Measurements from ENCODE around the gene NFAT5. TPM values are rescaled to one million over a fixed set of nuclear protein-coding genes. Genes with fewer than 3 reads are reported as not detected.
"Not testable (repeated sequence)": the region's sequence is repeated elsewhere in the genome, so short reads cannot be mapped to it uniquely, and the experiment has no call there.

Gene NFAT5
- total RNA-seq, 2 donors from 2014 or later = 87.1 to 94.6 TPM

DNA sequence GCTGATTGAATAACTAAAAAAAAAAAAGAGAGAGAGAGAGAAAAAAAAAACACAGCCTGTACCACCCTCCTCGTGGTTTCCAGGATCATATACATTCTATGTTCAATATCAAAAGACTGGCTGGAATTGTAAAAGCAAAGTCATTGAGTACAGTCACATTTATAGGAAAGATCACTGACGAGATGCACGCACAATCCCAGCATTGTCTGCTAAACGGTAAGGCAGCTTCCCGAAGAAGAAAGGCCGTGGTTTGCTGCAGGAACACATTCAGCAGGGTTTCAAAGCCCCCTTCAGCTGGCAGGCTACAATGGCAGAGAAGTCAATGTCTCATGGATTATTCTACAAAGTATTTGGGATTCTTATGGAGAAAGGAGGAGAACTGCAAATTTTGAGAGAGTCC, 151.3 kb downstream of the NFAT5 start:
- Mint-ChIP-seq H3K36me3 (ENCODE audit: insufficient read depth in 2 of 2) (no peaks in the 10 kb centered on the region), H3K27ac (no peak overlapping the region), H3K4me1 (ENCODE audit: low read depth) (peaks cover under 1% of the 10 kb centered on the region), H3K4me3 (no peak overlapping the region), H3K27me3 (ENCODE audit: low read depth) (no peaks in the 10 kb centered on the region), H3K9me3 (no peaks in the 10 kb centered on the region)
- ATAC-seq (replicated peaks in 1 of 2) (no peak), DNase-seq (no peak)

DNA sequence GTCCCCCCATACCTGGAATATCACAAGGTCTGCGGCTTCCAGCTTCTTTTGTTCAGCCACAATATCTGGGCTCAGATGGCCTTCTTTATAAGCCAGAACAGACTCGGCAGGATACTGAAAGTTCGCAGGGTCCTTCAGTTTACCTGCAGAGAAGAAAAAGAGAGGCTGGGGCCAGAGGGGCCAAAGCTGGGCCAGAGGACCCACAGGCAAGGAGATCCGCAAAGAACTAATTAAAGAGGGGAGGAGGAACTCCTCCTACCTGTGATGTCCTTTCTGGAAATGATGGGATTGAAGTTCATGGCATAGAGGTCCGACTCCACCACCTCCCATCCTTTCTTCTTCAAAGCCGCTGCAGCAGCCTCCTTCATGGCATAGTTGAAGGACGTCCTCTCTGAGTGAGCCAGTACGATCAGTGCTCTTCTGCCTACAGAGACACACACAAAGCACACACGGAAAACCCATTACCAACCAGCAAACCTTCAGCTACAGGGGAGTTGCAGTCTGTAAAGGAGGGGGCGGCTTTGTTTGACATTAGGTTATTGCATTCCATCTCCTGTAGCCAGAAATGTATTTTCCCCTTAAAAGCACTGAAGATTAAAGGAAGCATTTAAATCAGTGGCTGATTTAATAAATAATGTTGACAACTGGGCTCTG, 152.5 kb downstream of the NFAT5 start:
- H3K36me3 Mint-ChIP-seq (ENCODE audit: insufficient read depth in 2 of 2) = no peaks in the 10 kb centered on the region
- H3K9me3 Mint-ChIP-seq = no peaks in the 10 kb centered on the region
- H3K27me3 Mint-ChIP-seq (ENCODE audit: low read depth) = no peaks in the 10 kb centered on the region
- ATAC-seq (replicated peaks in 1 of 2) = peak in 1 of 2 donors; percentile 10
- H3K27ac Mint-ChIP-seq = peak overlapping the region; percentile 30
- peaks cover 5% of the 10 kb centered on the region for H3K4me1 Mint-ChIP-seq (ENCODE audit: low read depth)
- no peak for DNase-seq
- no peak overlapping the region for H3K4me3 Mint-ChIP-seq

DNA sequence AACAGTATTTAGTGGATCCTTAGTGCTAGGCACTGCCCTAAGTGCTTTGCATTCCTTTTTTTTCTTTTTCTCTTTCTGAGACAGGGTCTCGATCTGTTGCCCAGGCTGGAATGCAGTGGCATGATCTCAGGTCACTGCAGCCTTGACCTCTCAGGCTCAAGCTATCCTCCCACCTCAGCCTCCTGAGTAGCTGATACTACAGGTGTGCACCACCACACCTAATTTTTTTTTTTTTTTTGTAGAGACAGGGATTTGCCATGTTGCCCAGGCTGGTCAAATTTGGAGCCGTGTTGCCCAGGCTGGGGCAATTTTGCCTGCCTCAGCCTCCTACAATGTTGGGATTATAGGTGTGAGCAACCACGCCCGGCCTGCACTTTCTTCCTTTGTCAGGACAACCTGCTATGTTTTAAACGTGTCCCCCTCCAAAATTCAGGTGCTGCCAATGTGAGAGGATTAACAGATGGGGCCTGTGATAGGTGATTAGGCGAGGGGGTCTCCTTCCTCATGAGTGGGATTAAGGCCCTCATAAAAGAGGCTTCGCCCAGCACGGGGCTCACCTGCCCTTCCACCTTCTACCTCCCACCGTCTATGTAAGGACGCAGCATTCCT, 155.2 kb downstream of the NFAT5 start:
- DNase-seq = no peak
- Mint-ChIP-seq H3K36me3 (ENCODE audit: insufficient read depth in 2 of 2) (no peaks in the 10 kb centered on the region), H3K27ac (no peak overlapping the region), H3K4me3 (no peak overlapping the region), H3K4me1 (ENCODE audit: low read depth) (peaks cover 23% of the 10 kb centered on the region), H3K9me3 (no peaks in the 10 kb centered on the region), H3K27me3 (ENCODE audit: low read depth) (no peaks in the 10 kb centered on the region)
- ATAC-seq (replicated peaks in 1 of 2) = no peak

DNA sequence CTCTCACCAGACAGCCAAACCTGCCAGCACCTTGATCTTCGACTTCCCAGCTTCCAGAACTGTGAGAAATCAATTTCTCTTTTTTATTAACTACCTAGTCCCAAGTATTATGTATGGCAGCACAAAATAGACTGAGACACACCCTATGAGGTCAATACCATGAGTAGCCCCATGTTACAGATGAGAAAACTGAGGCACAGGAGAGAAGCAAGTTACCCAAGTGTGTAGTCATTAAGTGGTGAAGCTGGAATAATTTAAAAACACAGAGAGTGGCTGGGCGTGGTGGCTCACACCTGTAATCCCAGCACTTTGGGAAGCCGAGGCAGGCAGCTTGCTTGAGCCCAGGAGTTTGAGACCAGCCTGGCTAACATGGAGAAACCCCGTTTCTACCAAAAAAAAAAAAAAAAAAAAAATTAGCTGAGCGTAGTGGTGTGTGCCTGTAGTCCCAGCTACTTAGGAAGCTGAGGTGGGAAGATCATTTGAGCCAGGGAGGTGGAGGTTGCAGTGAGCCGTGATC, 155.7 kb downstream of the NFAT5 start:
- no peak for ATAC-seq (replicated peaks in 1 of 2)

DNA sequence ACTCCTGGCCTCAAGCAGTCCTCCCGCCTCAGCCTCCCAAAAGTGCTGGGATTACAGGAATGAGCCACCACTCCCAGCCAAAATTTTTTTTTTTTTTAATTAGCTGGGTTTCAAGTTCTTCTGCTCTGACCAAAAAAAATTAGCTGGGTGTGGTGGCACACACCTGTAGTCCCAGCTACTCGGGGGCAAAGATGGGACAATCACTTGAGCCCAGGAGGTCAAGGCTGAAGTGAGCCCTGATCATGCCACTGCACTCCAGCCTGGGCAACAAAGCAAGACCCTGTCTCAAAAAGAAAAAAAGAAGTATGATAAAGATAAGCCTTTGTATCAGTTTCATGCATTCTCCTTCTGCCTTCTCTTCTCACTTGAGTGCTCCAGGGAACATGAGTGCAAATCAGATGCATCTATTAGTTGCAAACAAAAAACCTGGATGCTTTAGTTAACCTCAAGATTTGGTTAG, 158.7 kb downstream of the NFAT5 start:
- no peak for ATAC-seq (replicated peaks in 1 of 2)
- H3K27ac Mint-ChIP-seq = no peak overlapping the region
- DNase-seq = no peak
- peaks cover 50% of the 10 kb centered on the region for H3K4me1 Mint-ChIP-seq (ENCODE audit: low read depth)
- H3K27me3 Mint-ChIP-seq (ENCODE audit: low read depth) = no peaks in the 10 kb centered on the region
- no peaks in the 10 kb centered on the region for H3K9me3 Mint-ChIP-seq
- no peaks in the 10 kb centered on the region for H3K36me3 Mint-ChIP-seq (ENCODE audit: insufficient read depth in 2 of 2)
- H3K4me3 Mint-ChIP-seq = no peak overlapping the region

More for the DNA sequence above, 155.7 kb downstream of the NFAT5 start:
- Mint-ChIP-seq H3K4me1 (ENCODE audit: low read depth) (peaks cover 29% of the 10 kb centered on the region), H3K27me3 (ENCODE audit: low read depth) (no peaks in the 10 kb centered on the region), H3K36me3 (ENCODE audit: insufficient read depth in 2 of 2) (no peaks in the 10 kb centered on the region), H3K4me3 (no peak overlapping the region), H3K27ac (no peak overlapping the region), H3K9me3 (no peaks in the 10 kb centered on the region)
- no peak for DNase-seq

DNA sequence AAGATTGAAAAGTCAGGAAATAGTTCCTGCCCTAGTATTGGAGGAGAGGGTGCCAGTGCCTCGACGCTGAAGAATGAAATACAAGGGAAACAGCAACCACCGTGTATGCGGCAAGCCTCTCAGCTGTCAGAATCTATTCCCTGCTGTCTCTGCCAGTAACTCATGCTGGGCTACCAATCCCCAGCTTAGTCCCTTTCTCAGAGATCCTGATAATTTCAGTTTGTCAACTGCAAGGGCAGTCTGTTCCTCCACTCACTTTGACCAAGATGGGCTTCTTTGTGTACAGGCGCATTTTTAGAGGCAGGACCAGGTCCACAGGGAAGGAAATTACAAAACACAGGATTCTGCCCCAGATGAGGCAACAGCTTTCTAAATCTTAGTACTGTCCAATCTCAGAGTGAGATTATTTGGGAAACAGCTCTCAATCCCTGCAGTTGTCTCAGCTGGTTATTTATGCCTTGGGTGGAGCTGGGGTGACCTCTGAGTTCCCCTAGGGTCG, 159.3 kb downstream of the NFAT5 start:
- Mint-ChIP-seq H3K27me3 (ENCODE audit: low read depth) (no peaks in the 10 kb centered on the region), H3K36me3 (ENCODE audit: insufficient read depth in 2 of 2) (no peaks in the 10 kb centered on the region), H3K4me3 (peak overlapping the region; percentile 42 to 94), H3K27ac (no peak overlapping the region), H3K9me3 (no peaks in the 10 kb centered on the region), H3K4me1 (ENCODE audit: low read depth) (peaks cover 50% of the 10 kb centered on the region)
- DNase-seq (no peak), ATAC-seq (replicated peaks in 1 of 2) (no peak)

DNA sequence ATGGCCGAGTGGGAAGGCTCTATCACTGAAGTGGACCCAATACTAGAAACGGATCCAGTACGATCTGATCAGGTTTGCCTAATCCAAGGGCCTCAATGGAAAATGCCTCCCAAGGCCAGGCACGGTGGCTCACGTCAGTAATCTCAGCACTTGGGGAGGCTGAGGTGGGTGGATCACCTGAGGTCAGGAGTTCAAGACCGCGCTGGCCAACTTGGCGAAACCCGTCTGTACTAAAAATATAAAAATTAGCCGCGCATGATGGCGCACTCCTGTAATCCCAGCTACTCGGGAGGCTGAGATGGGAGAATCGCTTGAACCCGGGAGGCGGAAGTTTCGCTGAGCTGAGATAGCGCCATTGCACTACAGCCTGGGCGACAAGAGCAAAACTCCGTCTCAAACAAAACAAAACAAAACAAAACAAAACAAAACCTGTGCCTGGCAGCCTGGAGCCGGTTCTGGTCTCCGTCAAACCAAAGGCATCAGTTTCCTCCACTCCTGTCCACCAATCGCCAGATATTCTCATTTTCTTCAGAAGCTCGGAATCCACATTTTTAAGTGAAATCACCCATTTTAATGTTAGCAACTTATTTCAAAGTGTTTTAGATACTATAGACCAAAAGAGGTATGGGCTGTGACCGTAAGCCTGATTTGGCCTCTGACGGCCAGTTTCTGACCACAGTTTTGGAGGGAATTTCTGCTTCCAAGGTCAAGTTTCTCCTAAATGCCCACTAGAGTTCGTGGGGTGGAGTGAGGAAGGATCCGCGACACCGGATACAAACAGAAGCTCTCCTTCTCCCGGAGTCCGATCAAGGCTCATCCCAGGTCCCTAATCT, 159.9 kb downstream of the NFAT5 start:
- no peak for DNase-seq
- Mint-ChIP-seq H3K36me3 (ENCODE audit: insufficient read depth in 2 of 2) (no peaks in the 10 kb centered on the region), H3K27me3 (ENCODE audit: low read depth) (no peaks in the 10 kb centered on the region), H3K27ac (peak overlapping the region; percentile 94), H3K9me3 (no peaks in the 10 kb centered on the region), H3K4me1 (ENCODE audit: low read depth) (peaks cover 50% of the 10 kb centered on the region), H3K4me3 (peak overlapping the region; percentile 94 to 98)
- ATAC-seq (replicated peaks in 1 of 2) = no peak

DNA sequence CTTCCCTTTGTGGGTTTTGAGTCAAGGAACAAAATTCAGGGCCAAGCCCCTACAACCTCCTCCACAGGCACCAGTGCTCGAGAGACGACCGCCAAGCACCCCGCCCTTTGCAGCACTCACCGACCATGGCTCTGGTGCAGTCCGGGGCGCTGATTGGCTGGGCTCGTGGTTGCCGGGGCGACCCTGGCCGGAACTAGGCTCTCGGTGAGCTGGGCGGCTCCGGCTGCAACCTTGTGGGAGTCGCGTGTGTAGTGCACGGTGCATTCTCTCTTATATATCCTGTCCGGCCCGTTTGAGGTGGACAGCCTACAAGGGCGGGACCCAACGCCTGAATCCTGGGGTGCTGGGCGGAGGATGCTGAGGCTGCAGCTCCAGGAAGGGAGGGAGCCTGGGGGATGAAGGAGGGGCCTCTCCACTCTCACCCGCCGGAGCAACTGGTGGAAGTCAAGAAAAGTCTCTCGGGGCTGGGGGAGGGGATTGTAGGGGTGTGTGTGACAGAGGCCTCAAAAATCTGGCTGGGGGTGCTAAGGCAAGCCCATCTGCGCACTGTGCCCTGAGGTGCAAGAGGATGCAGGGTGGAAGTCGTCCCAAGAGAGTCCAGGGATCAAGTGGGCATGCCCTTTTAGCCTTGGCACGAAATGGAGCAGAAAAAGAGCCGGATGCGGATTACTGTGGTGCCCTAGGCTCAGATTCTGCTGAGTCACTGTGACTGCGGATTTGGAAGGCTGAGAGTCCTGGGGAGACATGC, 160.7 kb downstream of the NFAT5 start, which contains the start of gene NQO1:
Gene NQO1 (minus strand): TSS at position 248 of the 748 bp plus-strand sequence. CDS start 121 bp downstream, at position 127.
- ATAC-seq (replicated peaks in 1 of 2) = peak; percentile 100
- no peaks in the 10 kb centered on the region for H3K9me3 Mint-ChIP-seq
- H3K36me3 Mint-ChIP-seq (ENCODE audit: insufficient read depth in 2 of 2) = no peaks in the 10 kb centered on the region
- peak; percentile 94 to 96 for DNase-seq
- H3K4me1 Mint-ChIP-seq (ENCODE audit: low read depth) = peaks cover 50% of the 10 kb centered on the region
- peak within 1 kb of the TSS; percentile 94 for H3K27ac Mint-ChIP-seq
- H3K27me3 Mint-ChIP-seq (ENCODE audit: low read depth) = no peaks in the 10 kb centered on the region
- H3K4me3 Mint-ChIP-seq = peak within 1 kb of the TSS; percentile 94 to 98

DNA sequence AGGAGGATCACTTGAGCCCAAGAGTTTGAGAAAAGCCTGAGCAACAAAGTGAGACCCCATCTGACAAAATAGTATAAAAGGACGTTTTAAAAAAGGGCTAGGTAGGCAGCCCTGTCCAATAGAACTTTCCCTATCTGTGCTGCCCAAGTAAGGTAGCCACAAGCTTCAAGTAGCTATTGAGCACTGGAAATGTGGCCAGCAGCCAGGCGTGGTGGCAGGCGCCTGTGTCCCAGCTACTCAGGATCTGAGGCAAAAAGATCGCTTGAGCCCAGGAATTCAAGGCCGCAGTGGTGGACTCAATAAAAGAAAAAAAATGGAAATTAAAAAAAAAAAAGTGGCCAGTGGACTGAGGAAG, 162.1 kb downstream of the NFAT5 start:
- ATAC-seq (replicated peaks in 1 of 2) (no peak), DNase-seq (no peak)
- peak overlapping the region in 1 of 2 donors; percentile 94 for H3K4me3 Mint-ChIP-seq
- H3K27me3 Mint-ChIP-seq (ENCODE audit: low read depth) = no peaks in the 10 kb centered on the region
- no peaks in the 10 kb centered on the region for H3K36me3 Mint-ChIP-seq (ENCODE audit: insufficient read depth in 2 of 2)
- H3K4me1 Mint-ChIP-seq (ENCODE audit: low read depth) = peaks cover 49% of the 10 kb centered on the region
- no peak overlapping the region for H3K27ac Mint-ChIP-seq
- no peaks in the 10 kb centered on the region for H3K9me3 Mint-ChIP-seq

DNA sequence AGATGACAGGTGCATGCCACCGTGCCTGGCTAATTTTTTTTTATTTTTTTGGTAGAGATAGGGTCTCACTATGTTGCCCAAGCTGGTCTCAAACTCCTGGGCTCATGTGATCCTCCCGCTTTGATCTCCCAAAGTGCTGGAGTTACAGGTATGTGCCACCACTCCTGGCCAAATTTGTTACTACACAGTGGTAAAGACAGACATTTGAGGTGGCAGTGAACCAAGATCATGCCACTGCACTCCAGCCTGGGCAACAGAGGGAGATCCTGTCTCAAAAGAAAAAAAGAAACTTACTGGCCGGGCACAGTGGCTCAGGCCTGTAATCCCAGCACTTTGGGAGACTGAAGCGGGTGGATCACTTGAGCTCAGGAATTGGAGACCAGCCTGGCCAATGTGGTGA, 163.3 kb downstream of the NFAT5 start:
- H3K9me3 Mint-ChIP-seq; DNase-seq; H3K36me3 Mint-ChIP-seq (ENCODE audit: insufficient read depth in 2 of 2); H3K27ac Mint-ChIP-seq; H3K4me3 Mint-ChIP-seq; ATAC-seq (replicated peaks in 1 of 2); H3K27me3 Mint-ChIP-seq (ENCODE audit: low read depth): not testable (repeated sequence)
- H3K4me1 Mint-ChIP-seq (ENCODE audit: low read depth) = peaks cover 40% of the 10 kb centered on the region

DNA sequence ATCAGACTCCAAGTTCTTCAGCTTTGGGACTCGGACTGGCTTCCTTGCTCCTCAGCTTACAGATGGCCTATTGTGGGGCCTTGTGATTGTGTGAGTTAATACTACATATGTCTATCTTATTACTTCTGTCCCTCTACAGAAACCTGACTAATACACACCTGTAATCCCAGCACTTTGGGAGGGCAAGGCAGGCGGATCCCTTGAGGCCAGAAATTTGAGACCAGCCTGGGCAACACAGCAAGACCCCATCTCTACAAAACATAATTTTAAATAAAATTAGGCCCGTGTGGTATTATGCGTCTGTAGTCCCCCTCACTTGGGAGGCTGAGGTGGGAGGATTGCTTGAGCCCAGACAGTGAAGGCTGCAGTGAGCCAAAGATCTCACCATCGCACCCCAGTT, 165.5 kb downstream of the NFAT5 start:
- H3K27ac Mint-ChIP-seq; ATAC-seq (replicated peaks in 1 of 2); H3K27me3 Mint-ChIP-seq (ENCODE audit: low read depth); DNase-seq; H3K36me3 Mint-ChIP-seq (ENCODE audit: insufficient read depth in 2 of 2); H3K9me3 Mint-ChIP-seq; H3K4me3 Mint-ChIP-seq: not testable (repeated sequence)
- peaks cover 23% of the 10 kb centered on the region for H3K4me1 Mint-ChIP-seq (ENCODE audit: low read depth)

DNA sequence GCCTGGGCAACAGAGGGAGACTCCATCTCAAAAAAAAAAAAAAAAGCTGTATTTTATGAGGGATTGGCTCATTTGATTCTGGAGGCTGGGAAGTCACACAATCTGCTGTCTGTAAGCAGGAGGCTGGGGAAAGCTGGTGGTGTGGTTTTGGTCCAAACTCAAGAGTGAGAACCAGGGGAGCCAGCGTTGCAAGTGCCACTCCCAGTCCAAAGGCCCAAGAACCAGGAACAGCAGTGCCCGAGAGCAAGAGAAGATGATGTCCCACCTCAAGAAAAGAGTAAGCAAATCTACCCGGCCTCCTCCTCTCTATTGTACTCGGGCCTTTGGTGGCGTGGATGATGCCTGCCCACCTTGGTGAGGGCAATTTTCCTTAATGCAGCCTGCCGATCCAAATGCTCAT, 166.3 kb downstream of the NFAT5 start:
- Mint-ChIP-seq H3K36me3 (ENCODE audit: insufficient read depth in 2 of 2) (no peaks in the 10 kb centered on the region), H3K27ac (no peak overlapping the region), H3K9me3 (no peaks in the 10 kb centered on the region), H3K27me3 (ENCODE audit: low read depth) (no peaks in the 10 kb centered on the region), H3K4me1 (ENCODE audit: low read depth) (peaks cover 15% of the 10 kb centered on the region), H3K4me3 (no peak overlapping the region)
- ATAC-seq (replicated peaks in 1 of 2) (no peak), DNase-seq (no peak)
